ENCODE measurements around the gene GBE1. TPM values are rescaled to one million over a fixed set of nuclear protein-coding genes. Genes with fewer than 3 reads are reported as not detected.

Gene GBE1
- total and polyA plus RNA-seq, 12 donors: 16.0 to 104 (median 82.4) TPM

DNA sequence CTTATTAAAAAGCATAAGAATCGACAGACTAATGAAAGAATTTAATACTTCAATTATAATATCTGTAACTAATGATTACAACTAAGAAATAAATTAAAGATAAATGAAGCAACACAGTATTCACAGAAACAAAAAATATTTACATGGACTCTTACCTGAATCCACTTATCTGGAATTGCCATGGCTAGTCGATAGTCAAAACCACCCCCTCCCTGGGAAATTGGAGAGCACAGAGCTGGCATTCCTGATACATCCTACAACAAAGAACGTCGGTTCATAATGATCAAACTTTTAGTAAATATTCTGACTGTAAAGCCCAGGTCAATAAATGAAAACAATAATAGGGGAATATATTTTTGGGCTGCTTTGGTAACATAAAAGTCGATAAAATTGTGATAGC is 175.5 kb downstream of the GBE1 start:
- H3K36me3 ChIP-seq (replicated peaks in 1 of 2): no peaks in the 10 kb centered on the region
- no peak overlapping the region for H3K27ac ChIP-seq
- intact Hi-C loops (cut with DNase I): no loop called here
- H3K4me3 ChIP-seq: no peak overlapping the region
- WGBS, 4 donors: 92 to 98% (median 96%) methylated on average over 5 of the region's 5 CpGs
- no peak for DNase-seq
- no peaks in the 10 kb centered on the region for H3K9me3 ChIP-seq (replicated peaks in 1 of 3)
- H3K4me1 ChIP-seq (replicated peaks in 1 of 2): no peaks in the 10 kb centered on the region
- H3K27me3 ChIP-seq: no peaks in the 10 kb centered on the region
- TF ChIP-seq, protein P1, sequence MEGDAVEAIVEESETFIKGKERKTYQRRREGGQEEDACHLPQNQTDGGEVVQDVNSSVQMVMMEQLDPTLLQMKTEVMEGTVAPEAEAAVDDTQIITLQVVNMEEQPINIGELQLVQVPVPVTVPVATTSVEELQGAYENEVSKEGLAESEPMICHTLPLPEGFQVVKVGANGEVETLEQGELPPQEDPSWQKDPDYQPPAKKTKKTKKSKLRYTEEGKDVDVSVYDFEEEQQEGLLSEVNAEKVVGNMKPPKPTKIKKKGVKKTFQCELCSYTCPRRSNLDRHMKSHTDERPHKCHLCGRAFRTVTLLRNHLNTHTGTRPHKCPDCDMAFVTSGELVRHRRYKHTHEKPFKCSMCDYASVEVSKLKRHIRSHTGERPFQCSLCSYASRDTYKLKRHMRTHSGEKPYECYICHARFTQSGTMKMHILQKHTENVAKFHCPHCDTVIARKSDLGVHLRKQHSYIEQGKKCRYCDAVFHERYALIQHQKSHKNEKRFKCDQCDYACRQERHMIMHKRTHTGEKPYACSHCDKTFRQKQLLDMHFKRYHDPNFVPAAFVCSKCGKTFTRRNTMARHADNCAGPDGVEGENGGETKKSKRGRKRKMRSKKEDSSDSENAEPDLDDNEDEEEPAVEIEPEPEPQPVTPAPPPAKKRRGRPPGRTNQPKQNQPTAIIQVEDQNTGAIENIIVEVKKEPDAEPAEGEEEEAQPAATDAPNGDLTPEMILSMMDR (IDR thresholded peaks at IDR 0.05): no peak
- TF ChIP-seq POLR2A (IDR thresholded peaks at IDR 0.05): no peak

DNA sequence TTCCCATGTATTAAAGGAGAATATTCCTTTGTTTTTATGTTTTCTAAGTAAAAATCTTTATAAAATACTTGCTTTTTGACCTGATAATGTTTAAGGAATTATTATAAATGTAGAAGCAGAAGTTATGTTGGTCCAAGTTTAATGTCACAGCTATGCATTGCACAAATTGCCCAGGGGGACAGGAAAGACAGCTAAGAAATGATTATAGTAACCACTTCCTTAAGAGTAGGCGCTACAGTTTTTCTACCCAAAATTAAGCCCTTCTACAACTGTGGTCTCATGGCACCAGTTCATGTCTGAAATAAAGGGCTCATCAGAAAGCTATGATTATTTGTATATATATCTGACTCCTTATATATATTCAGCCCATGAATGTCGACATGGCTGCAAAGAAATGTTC is 176.4 kb downstream of the GBE1 start:
- intact Hi-C loops (cut with DNase I): no loop called here
- no peak for TF ChIP-seq POLR2A (IDR thresholded peaks at IDR 0.05)
- TF ChIP-seq, protein P1 (IDR thresholded peaks at IDR 0.05): no peak
- 89 to 92% (median 91%) methylated on average over 2 of the region's 2 CpGs for WGBS, 4 donors
- no peaks in the 10 kb centered on the region for H3K27me3 ChIP-seq
- no peak overlapping the region for H3K4me3 ChIP-seq
- no peak for DNase-seq
- no peak overlapping the region for H3K27ac ChIP-seq
- no peaks in the 10 kb centered on the region for H3K36me3 ChIP-seq (replicated peaks in 1 of 2)
- no peaks in the 10 kb centered on the region for H3K9me3 ChIP-seq (replicated peaks in 1 of 3)
- no peaks in the 10 kb centered on the region for H3K4me1 ChIP-seq (replicated peaks in 1 of 2)

DNA sequence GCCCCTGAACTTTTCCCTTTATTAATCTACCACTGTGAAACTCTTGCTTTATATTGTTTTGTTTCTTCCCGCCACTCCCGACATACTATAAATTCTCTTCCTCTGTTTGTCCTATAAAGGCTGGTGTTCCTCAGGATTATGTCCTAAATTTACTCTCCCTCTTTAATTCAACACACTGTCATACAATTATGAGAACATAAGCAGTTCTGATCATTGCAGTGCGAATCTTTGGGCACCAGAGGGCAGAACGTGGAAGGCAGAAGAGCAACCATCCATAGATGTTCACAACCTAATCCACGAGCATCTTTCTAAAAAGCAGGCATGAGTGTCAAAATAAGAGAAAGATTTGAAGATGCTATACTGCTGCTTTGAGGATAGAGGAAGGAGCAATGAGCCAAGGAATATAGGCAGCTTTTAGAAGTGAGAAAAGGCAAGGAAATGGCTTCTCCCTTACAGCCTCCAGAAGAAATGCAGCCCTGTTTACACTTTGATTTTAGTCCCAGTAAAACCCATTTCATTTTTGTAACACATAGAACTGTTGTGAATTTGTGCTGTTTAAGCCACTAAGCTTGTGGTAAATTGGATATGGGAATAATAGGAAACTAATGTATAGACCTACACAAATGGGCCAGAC is 179.4 kb downstream of the GBE1 start:
- intact Hi-C loops (cut with DNase I): no loop called here
- 44 to 53% (median 50%) methylated on average over 5 of the region's 5 CpGs for WGBS, 4 donors
- no peak for TF ChIP-seq POLR2A (IDR thresholded peaks at IDR 0.05)
- TF ChIP-seq, protein P1 (IDR thresholded peaks at IDR 0.05): peak; percentile 41 to 61 (median 60)
- Histone ChIP-seq H3K27me3 (no peaks in the 10 kb centered on the region), H3K27ac (no peak overlapping the region), H3K36me3 (replicated peaks in 1 of 2) (no peaks in the 10 kb centered on the region), H3K4me3 (no peak overlapping the region), H3K9me3 (replicated peaks in 1 of 3) (no peaks in the 10 kb centered on the region), H3K4me1 (replicated peaks in 1 of 2) (no peaks in the 10 kb centered on the region)
- DNase-seq: peak; percentile 28 to 72 (median 47)

DNA sequence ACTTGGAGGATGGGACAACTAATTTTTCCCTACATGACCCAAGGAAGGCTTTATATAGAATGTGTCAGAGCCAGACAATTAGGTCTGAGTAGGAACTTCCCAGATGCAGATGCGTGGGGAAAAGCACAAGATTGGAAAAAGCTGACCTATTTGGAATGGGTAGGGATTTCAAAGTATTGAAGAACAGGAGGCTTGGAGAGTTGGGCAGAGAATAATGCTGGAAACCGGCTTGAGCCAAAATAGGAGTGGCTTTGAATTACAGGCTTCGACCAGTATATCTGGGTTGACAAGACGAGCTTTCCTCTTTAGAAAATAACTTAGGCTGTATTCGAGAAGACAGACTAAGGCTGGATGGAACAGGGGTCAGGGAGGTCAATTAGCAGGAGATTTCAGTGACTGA is 181.1 kb downstream of the GBE1 start:
- 68 to 77% (median 75%) methylated on average over 5 of the region's 5 CpGs for WGBS, 4 donors
- Histone ChIP-seq H3K27me3 (no peaks in the 10 kb centered on the region), H3K9me3 (replicated peaks in 1 of 3) (peaks cover 0 to 2% (median 0%) of the 10 kb centered on the region in 3 donors), H3K4me1 (replicated peaks in 1 of 2) (no peaks in the 10 kb centered on the region), H3K36me3 (replicated peaks in 1 of 2) (no peaks in the 10 kb centered on the region), H3K27ac (no peak overlapping the region), H3K4me3 (no peak overlapping the region)
- DNase-seq: no peak
- intact Hi-C loops (cut with DNase I): no loop called here
- no peak for TF ChIP-seq POLR2A (IDR thresholded peaks at IDR 0.05)
- TF ChIP-seq, protein P1 (IDR thresholded peaks at IDR 0.05): no peak

Measured in adrenal gland (tissue), 12 donors.